Progenitor cell of endocrine pancreas (in vitro differentiated cells): ENCODE results near the gene UCN. TPM values are rescaled to one million over a fixed set of nuclear protein-coding genes. Genes with fewer than 3 reads are reported as not detected.

ENCODE experiments used
- DNase-seq: peaks from one replicate; pipeline ENCODE4 v3.0.0; 2021; ENCODE audit warnings: low spot score; ENCODE audit not compliant: unreplicated experiment
- H3K27ac Mint-ChIP-seq: 2 replicates; pipeline ENCODE4 v1.8.0; 2021; ENCODE audit warnings: mild to moderate bottlenecking, moderate library complexity, mixed read lengths
- H3K27me3 Mint-ChIP-seq: 2 replicates; pipeline ENCODE4 v1.8.0; 2021; ENCODE audit warnings: mixed read lengths
- H3K36me3 Mint-ChIP-seq: 2 replicates; pipeline ENCODE4 v1.8.0; 2022; ENCODE audit warnings: mixed read lengths; ENCODE audit not compliant: insufficient read depth
- H3K4me1 Mint-ChIP-seq: 2 replicates; pipeline ENCODE4 v1.8.0; 2021; ENCODE audit warnings: low read depth, mixed read lengths
- H3K4me3 Mint-ChIP-seq: 2 replicates; pipeline ENCODE4 v1.8.0; 2021; ENCODE audit warnings: low read depth, mild to moderate bottlenecking, moderate library complexity, mixed read lengths
- H3K9me3 Mint-ChIP-seq: 2 replicates; pipeline ENCODE4 v1.8.0; 2021; ENCODE audit warnings: low read depth, mixed read lengths
- total RNA-seq: library from RNA; stranded (reverse); gene quantifications from 2 replicates; pipeline ENCODE4 v1.2.1, GENCODE V29; 2021
- TF ChIP-seq, protein P1 (sequence below): fragments of 200-600 bp; sonication (generic); IDR thresholded peaks from one replicate; pipeline ENCODE4 v1.5.0; 2021; ENCODE audit warnings: antibody characterized with exemption, mild to moderate bottlenecking; ENCODE audit not compliant: unreplicated experiment

The UCN gene
- total RNA-seq, 1 donor from 2014 or later, result 2.0 TPM

DNA sequence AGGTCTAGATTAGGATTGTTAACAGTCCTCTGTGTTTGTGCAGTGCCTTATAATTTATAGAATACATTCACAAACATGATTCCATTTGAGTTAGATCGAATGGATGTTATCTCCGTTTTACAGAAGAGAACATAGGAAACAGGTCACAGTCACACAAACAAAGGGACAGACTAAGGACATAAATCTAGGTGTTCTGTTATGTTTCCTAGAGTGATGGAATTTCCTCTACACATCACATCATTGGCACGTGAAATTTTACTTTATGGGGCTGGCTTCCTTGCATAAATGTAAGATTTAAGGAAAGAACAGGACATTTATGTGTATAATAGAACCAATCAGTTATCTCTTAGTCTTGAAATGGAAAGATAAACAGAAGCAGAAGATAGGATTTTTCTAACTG is 19.6 kb downstream of the UCN start:
- peaks cover 33% of the 10 kb centered on the region for H3K27me3 Mint-ChIP-seq
- no peaks in the 10 kb centered on the region for H3K9me3 Mint-ChIP-seq
- peaks cover 10% of the 10 kb centered on the region for H3K4me1 Mint-ChIP-seq
- H3K27ac Mint-ChIP-seq, result no peak overlapping the region
- no peak for DNase-seq
- H3K36me3 Mint-ChIP-seq, result no peaks in the 10 kb centered on the region
- TF ChIP-seq, protein P1, sequence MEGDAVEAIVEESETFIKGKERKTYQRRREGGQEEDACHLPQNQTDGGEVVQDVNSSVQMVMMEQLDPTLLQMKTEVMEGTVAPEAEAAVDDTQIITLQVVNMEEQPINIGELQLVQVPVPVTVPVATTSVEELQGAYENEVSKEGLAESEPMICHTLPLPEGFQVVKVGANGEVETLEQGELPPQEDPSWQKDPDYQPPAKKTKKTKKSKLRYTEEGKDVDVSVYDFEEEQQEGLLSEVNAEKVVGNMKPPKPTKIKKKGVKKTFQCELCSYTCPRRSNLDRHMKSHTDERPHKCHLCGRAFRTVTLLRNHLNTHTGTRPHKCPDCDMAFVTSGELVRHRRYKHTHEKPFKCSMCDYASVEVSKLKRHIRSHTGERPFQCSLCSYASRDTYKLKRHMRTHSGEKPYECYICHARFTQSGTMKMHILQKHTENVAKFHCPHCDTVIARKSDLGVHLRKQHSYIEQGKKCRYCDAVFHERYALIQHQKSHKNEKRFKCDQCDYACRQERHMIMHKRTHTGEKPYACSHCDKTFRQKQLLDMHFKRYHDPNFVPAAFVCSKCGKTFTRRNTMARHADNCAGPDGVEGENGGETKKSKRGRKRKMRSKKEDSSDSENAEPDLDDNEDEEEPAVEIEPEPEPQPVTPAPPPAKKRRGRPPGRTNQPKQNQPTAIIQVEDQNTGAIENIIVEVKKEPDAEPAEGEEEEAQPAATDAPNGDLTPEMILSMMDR, result no peak
- H3K4me3 Mint-ChIP-seq, result no peak overlapping the region

DNA sequence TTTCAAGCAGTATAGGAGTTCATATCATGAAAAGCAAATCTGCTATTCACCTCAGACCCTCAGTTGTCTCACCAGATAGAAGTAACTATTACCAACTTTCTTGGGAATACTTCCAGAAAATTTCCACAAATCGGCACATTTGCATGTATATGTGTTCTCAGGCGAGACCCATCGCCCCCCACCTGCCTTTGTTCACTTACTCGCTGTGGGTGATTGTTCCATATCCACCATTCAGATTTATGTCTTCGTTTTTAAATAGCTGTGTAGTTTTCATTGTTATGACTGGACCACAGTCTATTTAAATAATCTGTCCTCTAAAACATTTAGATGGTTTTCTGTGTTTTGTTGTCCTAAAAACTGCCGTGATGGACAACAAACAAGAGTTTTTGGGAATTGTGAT is 22.8 kb downstream of the UCN start:
- no peaks in the 10 kb centered on the region for H3K36me3 Mint-ChIP-seq
- no peak for DNase-seq
- peaks cover 10% of the 10 kb centered on the region for H3K4me1 Mint-ChIP-seq
- H3K27me3 Mint-ChIP-seq, result peaks cover 43% of the 10 kb centered on the region
- TF ChIP-seq, protein P1, result no peak
- H3K9me3 Mint-ChIP-seq, result no peaks in the 10 kb centered on the region
- no peak overlapping the region for H3K27ac Mint-ChIP-seq
- H3K4me3 Mint-ChIP-seq, result no peak overlapping the region

DNA sequence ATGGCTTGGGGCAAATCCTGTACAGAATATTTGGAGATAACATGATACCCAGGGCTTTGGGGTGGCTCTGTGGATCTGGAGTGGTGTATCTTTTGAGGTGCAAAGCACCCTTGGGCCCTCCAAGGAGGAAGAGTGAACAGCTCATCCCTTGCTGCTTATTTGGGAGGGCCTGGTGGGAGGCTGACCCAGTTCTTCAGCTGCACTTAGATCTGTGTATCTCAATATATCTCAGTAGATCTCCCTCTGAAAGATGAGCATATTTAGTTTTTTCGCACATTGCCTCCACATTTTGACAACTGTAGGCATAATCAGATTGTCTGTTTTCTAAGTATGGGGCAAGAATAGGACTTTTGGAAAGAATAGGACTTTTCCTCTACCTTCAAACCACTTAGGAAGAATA is 23.2 kb downstream of the UCN start:
- TF ChIP-seq, protein P1, result no peak
- H3K4me1 Mint-ChIP-seq, result peaks cover 10% of the 10 kb centered on the region
- H3K27ac Mint-ChIP-seq, result no peak overlapping the region
- no peaks in the 10 kb centered on the region for H3K9me3 Mint-ChIP-seq
- H3K4me3 Mint-ChIP-seq, result no peak overlapping the region
- no peaks in the 10 kb centered on the region for H3K36me3 Mint-ChIP-seq
- H3K27me3 Mint-ChIP-seq, result peaks cover 43% of the 10 kb centered on the region
- DNase-seq, result no peak

DNA sequence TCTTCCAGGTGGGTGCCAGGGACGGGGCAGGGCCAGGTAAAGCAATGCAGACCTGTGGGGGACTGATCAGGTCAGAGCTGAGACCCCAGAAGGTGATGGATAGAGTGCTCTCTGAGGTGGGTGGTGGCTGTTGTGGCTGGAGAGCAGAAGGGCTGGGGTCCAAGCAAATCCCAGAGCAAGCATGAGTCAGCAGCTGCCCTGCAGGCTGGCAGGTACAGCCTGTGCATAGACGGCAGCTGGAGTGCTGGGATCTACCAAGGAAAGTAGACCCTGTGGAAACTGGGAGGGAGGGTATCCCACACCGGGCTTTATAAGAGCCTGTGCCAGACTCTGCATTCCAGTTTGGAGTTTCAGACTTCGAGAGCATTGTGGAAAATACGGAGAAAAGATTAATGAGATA is 25.4 kb downstream of the UCN start:
- H3K27ac Mint-ChIP-seq, result peak overlapping the region; percentile 25
- peaks cover 41% of the 10 kb centered on the region for H3K27me3 Mint-ChIP-seq
- TF ChIP-seq, protein P1, result no peak
- H3K9me3 Mint-ChIP-seq, result no peaks in the 10 kb centered on the region
- no peaks in the 10 kb centered on the region for H3K36me3 Mint-ChIP-seq
- DNase-seq, result no peak
- H3K4me3 Mint-ChIP-seq, result no peak overlapping the region
- H3K4me1 Mint-ChIP-seq, result peaks cover 10% of the 10 kb centered on the region

DNA sequence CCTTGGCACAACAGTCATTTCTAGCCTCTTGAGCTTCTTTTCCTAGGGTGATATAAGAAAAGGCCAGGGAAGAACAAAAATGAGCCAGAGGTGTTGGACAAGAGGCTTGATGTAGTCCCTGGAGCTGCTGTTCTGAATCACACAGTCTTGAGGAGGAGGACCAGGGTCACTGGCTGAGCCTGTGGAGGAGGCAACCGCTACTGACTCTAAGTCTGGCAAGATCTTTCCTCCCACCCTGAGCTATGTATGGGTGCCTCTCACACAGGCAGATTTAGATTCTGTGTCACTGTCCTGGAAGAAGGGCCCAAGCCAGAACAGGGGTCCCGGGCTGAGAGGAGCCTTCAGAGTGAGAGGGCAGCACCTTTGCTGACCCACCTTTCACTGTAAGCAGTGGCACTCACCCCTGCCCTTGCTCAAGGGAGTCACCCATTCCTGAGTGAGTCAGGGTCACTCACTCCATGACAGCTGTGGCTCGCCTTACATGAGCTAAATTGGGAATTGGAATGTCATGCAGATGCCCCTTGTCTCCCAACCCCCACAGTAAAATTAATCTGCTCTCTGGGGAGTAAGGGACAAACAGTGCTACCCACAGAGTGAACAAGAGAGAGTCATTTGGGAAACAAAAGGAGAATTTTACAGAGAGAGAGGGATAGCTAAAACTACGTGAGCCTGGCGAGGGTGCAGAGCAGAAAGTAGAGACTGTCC is 26.2 kb downstream of the UCN start, which contains the start of gene TRIM54:
TRIM54 (plus strand) TSS at position 575 of the 705 bp plus-strand sequence. CDS start 303 bp downstream, outside the sequence.
- H3K4me1 Mint-ChIP-seq, result peaks cover 10% of the 10 kb centered on the region
- H3K9me3 Mint-ChIP-seq, result no peaks in the 10 kb centered on the region
- TF ChIP-seq, protein P1, result no peak
- H3K4me3 Mint-ChIP-seq, result no peak within 1 kb of the TSS
- no peaks in the 10 kb centered on the region for H3K36me3 Mint-ChIP-seq
- peak within 1 kb of the TSS; percentile 25 for H3K27ac Mint-ChIP-seq
- H3K27me3 Mint-ChIP-seq, result peaks cover 45% of the 10 kb centered on the region
- no peak for DNase-seq
